ENCODE measurements around the gene MUCL3. TPM values are rescaled to one million over a fixed set of nuclear protein-coding genes. Genes with fewer than 3 reads are reported as not detected.

MUCL3 gene
- total and polyA plus RNA-seq, 10 of the 15 experiments (the other 5 are each of a cell fraction or from before 2014, with no cell fraction given), result 0.03 to 1.4 (median 0.61) TPM

DNA sequence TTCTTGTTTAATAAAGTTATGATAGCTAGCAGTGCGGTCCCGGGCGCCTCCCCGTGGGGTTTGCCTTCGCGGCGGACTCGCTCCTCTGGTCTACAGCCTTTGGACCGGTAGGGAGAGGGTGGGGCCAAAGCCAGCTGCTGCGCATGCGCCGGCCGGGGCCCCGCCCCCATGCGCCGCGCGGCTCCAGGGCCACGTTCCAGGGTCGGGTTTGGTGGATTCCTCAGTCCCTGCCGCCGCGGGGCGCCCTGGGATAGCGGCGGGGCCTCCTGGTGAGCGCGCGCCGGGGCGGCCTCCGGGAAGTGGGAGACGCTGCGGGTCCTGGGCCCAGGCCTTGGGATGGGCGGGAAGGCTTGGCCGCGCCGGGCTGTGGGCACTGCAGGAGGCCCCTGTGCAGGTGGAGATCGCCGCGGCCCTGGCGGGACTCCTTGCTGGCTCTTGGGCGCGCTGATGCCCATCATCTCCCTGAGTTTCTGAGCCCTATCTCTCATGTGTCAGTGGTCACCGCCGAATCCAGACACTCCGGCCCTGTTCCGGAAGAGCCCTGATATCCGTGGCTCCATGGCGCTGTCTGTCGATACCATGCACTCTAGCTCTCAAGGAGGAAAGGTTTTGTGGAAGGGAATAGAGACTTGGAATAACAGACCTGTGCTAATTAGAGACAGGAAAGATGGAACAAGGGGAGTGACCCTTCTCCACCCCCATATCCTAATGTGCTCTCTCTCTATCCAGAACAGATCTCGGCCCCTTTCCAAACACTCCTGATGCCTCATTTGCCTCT is 26.5 kb upstream of the MUCL3 start, which contains the start of gene VARS2 (continued):
- no peak for TF ChIP-seq RCOR1 (conservative IDR thresholded peaks at IDR 0.05; ENCODE audit: low read depth, low read length)
- no peak for TF ChIP-seq KAT2A (conservative IDR thresholded peaks at IDR 0.05; ENCODE audit: control insufficient read depth, low read depth, low read length)
- no peak for TF ChIP-seq HDAC6 (IDR thresholded peaks at IDR 0.05; ENCODE audit: unreplicated experiment)
- TF ChIP-seq, protein P1, sequence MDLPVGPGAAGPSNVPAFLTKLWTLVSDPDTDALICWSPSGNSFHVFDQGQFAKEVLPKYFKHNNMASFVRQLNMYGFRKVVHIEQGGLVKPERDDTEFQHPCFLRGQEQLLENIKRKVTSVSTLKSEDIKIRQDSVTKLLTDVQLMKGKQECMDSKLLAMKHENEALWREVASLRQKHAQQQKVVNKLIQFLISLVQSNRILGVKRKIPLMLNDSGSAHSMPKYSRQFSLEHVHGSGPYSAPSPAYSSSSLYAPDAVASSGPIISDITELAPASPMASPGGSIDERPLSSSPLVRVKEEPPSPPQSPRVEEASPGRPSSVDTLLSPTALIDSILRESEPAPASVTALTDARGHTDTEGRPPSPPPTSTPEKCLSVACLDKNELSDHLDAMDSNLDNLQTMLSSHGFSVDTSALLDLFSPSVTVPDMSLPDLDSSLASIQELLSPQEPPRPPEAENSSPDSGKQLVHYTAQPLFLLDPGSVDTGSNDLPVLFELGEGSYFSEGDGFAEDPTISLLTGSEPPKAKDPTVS (IDR thresholded peaks at IDR 0.05; ENCODE audit: low read depth, low read length), result no peak
- TF ChIP-seq, protein P2, sequence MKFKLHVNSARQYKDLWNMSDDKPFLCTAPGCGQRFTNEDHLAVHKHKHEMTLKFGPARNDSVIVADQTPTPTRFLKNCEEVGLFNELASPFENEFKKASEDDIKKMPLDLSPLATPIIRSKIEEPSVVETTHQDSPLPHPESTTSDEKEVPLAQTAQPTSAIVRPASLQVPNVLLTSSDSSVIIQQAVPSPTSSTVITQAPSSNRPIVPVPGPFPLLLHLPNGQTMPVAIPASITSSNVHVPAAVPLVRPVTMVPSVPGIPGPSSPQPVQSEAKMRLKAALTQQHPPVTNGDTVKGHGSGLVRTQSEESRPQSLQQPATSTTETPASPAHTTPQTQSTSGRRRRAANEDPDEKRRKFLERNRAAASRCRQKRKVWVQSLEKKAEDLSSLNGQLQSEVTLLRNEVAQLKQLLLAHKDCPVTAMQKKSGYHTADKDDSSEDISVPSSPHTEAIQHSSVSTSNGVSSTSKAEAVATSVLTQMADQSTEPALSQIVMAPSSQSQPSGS (IDR thresholded peaks at IDR 0.05; ENCODE audit: low read length), result no peak
- TF ChIP-seq ATF7 (IDR thresholded peaks at IDR 0.05; ENCODE audit: low read depth), result no peak
- no peak for TF ChIP-seq TBL1XR1 (IDR thresholded peaks at IDR 0.05; ENCODE audit: low read depth, low read length)
- no peak for TF ChIP-seq WRNIP1 (IDR thresholded peaks at IDR 0.05; ENCODE audit: borderline replicate concordance, low read depth, low read length)
- TF ChIP-seq RELA (IDR thresholded peaks at IDR 0.05; ENCODE audit: borderline replicate concordance, partially characterized antibody), result no peak
- TF ChIP-seq TARDBP (IDR thresholded peaks at IDR 0.05; ENCODE audit: borderline replicate concordance), result no peak
- TF ChIP-seq TCF12 (IDR thresholded peaks at IDR 0.05; ENCODE audit: low read depth, low read length), result no peak
- no peak for TF ChIP-seq IKZF2 (IDR thresholded peaks at IDR 0.05)
- no peak for TF ChIP-seq SMAD1 (IDR thresholded peaks at IDR 0.05; ENCODE audit: low read depth, partially characterized antibody)
- TF ChIP-seq, protein P3, sequence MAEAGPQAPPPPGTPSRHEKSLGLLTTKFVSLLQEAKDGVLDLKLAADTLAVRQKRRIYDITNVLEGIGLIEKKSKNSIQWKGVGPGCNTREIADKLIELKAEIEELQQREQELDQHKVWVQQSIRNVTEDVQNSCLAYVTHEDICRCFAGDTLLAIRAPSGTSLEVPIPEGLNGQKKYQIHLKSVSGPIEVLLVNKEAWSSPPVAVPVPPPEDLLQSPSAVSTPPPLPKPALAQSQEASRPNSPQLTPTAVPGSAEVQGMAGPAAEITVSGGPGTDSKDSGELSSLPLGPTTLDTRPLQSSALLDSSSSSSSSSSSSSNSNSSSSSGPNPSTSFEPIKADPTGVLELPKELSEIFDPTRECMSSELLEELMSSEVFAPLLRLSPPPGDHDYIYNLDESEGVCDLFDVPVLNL (IDR thresholded peaks at IDR 0.05; ENCODE audit: low read depth, low read length), result no peak
- TF ChIP-seq, protein P4, sequence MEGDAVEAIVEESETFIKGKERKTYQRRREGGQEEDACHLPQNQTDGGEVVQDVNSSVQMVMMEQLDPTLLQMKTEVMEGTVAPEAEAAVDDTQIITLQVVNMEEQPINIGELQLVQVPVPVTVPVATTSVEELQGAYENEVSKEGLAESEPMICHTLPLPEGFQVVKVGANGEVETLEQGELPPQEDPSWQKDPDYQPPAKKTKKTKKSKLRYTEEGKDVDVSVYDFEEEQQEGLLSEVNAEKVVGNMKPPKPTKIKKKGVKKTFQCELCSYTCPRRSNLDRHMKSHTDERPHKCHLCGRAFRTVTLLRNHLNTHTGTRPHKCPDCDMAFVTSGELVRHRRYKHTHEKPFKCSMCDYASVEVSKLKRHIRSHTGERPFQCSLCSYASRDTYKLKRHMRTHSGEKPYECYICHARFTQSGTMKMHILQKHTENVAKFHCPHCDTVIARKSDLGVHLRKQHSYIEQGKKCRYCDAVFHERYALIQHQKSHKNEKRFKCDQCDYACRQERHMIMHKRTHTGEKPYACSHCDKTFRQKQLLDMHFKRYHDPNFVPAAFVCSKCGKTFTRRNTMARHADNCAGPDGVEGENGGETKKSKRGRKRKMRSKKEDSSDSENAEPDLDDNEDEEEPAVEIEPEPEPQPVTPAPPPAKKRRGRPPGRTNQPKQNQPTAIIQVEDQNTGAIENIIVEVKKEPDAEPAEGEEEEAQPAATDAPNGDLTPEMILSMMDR (IDR thresholded peaks at IDR 0.05 in 2 of 3, conservative IDR thresholded peaks at IDR 0.05 in 1 of 3; ENCODE audit: control insufficient read depth in 2 of 3, extremely low read depth in 1 of 3, insufficient read depth in 1 of 3, low read depth in 3 of 3, low read length in 3 of 3), result peak; percentile 40 to 56 (median 49); a peak in 4 of 6 replicates
- no peak for TF ChIP-seq BRCA1 (IDR thresholded peaks at IDR 0.05; ENCODE audit: low read depth, low read length)
- TF ChIP-seq BCL11A (IDR thresholded peaks at IDR 0.05; ENCODE audit: low read depth, low read length), result no peak
- no peak for TF ChIP-seq HCFC1 (IDR thresholded peaks at IDR 0.05; ENCODE audit: low read length)
- TF ChIP-seq, protein P5, sequence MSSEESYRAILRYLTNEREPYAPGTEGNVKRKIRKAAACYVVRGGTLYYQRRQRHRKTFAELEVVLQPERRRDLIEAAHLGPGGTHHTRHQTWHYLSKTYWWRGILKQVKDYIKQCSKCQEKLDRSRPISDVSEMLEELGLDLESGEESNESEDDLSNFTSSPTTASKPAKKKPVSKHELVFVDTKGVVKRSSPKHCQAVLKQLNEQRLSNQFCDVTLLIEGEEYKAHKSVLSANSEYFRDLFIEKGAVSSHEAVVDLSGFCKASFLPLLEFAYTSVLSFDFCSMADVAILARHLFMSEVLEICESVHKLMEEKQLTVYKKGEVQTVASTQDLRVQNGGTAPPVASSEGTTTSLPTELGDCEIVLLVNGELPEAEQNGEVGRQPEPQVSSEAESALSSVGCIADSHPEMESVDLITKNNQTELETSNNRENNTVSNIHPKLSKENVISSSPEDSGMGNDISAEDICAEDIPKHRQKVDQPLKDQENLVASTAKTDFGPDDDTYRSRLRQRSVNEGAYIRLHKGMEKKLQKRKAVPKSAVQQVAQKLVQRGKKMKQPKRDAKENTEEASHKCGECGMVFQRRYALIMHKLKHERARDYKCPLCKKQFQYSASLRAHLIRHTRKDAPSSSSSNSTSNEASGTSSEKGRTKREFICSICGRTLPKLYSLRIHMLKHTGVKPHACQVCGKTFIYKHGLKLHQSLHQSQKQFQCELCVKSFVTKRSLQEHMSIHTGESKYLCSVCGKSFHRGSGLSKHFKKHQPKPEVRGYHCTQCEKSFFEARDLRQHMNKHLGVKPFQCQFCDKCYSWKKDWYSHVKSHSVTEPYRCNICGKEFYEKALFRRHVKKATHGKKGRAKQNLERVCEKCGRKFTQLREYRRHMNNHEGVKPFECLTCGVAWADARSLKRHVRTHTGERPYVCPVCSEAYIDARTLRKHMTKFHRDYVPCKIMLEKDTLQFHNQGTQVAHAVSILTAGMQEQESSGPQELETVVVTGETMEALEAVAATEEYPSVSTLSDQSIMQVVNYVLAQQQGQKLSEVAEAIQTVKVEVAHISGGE (CRISPR knock-in tag; IDR thresholded peaks at IDR 0.05), result no peak
- TF ChIP-seq NFYB (IDR thresholded peaks at IDR 0.05; ENCODE audit: insufficient read depth, low read depth, low read length), result no peak
- TF ChIP-seq ZNF207 (IDR thresholded peaks at IDR 0.05; ENCODE audit: borderline replicate concordance), result no peak
- 0 out of 2 replicates have a peak, but pooled peaks have one; percentile 45 for TF ChIP-seq NR2F1 (conservative IDR thresholded peaks at IDR 0.05)
